Upper lobe of right lung (tissue), 1 donor: ENCODE data around the gene MBNL2. TPM values are rescaled to one million over a fixed set of nuclear protein-coding genes. Genes with fewer than 3 reads are reported as not detected.

ENCODE experiments used
- ATAC-seq: fragments of 200-7000 bp; cut with Tn5 transposase; one replicate; pipeline ENCODE4 v1.9.1; 2020; ENCODE audit warnings: mild to moderate bottlenecking, moderate library complexity
- DNase-seq: peaks from one replicate; pipeline ENCODE4 v3.0.0-alpha.2; 2020
- H3K27ac ChIP-seq: fragments of 200-600 bp; one replicate; pipeline ENCODE4 v1.8.0; 2022
- H3K27me3 ChIP-seq: fragments of 200-600 bp; one replicate; pipeline ENCODE4 v1.8.0; 2022; ENCODE audit warnings: mild to moderate bottlenecking
- H3K36me3 ChIP-seq: fragments of 200-600 bp; one replicate; pipeline ENCODE4 v1.8.0; 2022
- H3K4me1 ChIP-seq: fragments of 200-600 bp; one replicate; pipeline ENCODE4 v1.8.0; 2022
- H3K4me3 ChIP-seq: fragments of 200-600 bp; one replicate; pipeline ENCODE4 v1.8.0; 2022; ENCODE audit warnings: mild to moderate bottlenecking
- H3K9me3 ChIP-seq: fragments of 200-600 bp; one replicate; pipeline ENCODE4 v1.8.0; 2022
- intact Hi-C: fragments of 100-400 bp; cut with DNase I; formaldehyde crosslinking; loops from one replicate; pipeline ENCODE4 v1.11.0; 2022
- total RNA-seq: library from RNA; stranded (reverse); fragmentation: NEBNext Ultra II Directional; extraction: Animal tissue kit (Norgen Biotek cat#: 25700); gene quantifications from one replicate; pipeline ENCODE4 v1.2.1, GENCODE V29; 2021
- TF ChIP-seq, protein P1 (sequence below): fragments of 200-600 bp; IDR thresholded peaks from one replicate; pipeline ENCODE4 v1.8.0; 2022; ENCODE audit warnings: antibody characterized with exemption
- donor health status: DM: no; HTN: yes; CAD: no; lungs with severe emphysema.

MBNL2 gene
- total RNA-seq, 1 donor from 2014 or later: 60.6 TPM

- TF ChIP-seq, protein P1, sequence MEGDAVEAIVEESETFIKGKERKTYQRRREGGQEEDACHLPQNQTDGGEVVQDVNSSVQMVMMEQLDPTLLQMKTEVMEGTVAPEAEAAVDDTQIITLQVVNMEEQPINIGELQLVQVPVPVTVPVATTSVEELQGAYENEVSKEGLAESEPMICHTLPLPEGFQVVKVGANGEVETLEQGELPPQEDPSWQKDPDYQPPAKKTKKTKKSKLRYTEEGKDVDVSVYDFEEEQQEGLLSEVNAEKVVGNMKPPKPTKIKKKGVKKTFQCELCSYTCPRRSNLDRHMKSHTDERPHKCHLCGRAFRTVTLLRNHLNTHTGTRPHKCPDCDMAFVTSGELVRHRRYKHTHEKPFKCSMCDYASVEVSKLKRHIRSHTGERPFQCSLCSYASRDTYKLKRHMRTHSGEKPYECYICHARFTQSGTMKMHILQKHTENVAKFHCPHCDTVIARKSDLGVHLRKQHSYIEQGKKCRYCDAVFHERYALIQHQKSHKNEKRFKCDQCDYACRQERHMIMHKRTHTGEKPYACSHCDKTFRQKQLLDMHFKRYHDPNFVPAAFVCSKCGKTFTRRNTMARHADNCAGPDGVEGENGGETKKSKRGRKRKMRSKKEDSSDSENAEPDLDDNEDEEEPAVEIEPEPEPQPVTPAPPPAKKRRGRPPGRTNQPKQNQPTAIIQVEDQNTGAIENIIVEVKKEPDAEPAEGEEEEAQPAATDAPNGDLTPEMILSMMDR: no peak
- peaks cover 86% of the 10 kb centered on the region for H3K4me1 ChIP-seq
- H3K4me3 ChIP-seq: no peak overlapping the region
Measured at GRCh38 chr13:97239943-97240787, 18.0 kb downstream of the MBNL2 start.

GRCh38 chr13:97240788-97241734 lies 18.9 kb downstream of the MBNL2 start:
- DNase-seq (no peak), ATAC-seq (peak; percentile 6)
- H3K36me3 ChIP-seq: no peaks in the 10 kb centered on the region
- intact Hi-C loops: no loop called here
- TF ChIP-seq, protein P1: no peak
- H3K27ac ChIP-seq: peak overlapping the region; percentile 49
- H3K4me1 ChIP-seq: peaks cover 86% of the 10 kb centered on the region
- H3K4me3 ChIP-seq: no peak overlapping the region
- no peaks in the 10 kb centered on the region for H3K9me3 ChIP-seq
- no peaks in the 10 kb centered on the region for H3K27me3 ChIP-seq

More at GRCh38 chr13:97239943-97240787, 18.0 kb downstream of the MBNL2 start:
- Histone ChIP-seq H3K27ac (peak overlapping the region; percentile 49), H3K9me3 (no peaks in the 10 kb centered on the region), H3K27me3 (no peaks in the 10 kb centered on the region), H3K36me3 (no peaks in the 10 kb centered on the region)
- intact Hi-C loops: no loop called here
- ATAC-seq: no peak
- DNase-seq: no peak

- no peaks in the 10 kb centered on the region for H3K27me3 ChIP-seq
- H3K4me1 ChIP-seq: peaks cover 84% of the 10 kb centered on the region
- no peak overlapping the region for H3K4me3 ChIP-seq
- no peaks in the 10 kb centered on the region for H3K36me3 ChIP-seq
- peak overlapping the region; percentile 62 for H3K27ac ChIP-seq
- ATAC-seq (peak; percentile 61), DNase-seq (no peak)
- no peaks in the 10 kb centered on the region for H3K9me3 ChIP-seq
- intact Hi-C loops: no loop called here
- TF ChIP-seq, protein P1: no peak
Measured at GRCh38 chr13:97241761-97242160, 19.6 kb downstream of the MBNL2 start.

- peak; percentile 40 for ATAC-seq
Measured at GRCh38 chr13:97242755-97243497, 20.8 kb downstream of the MBNL2 start.

More at GRCh38 chr13:97242755-97243497, 20.8 kb downstream of the MBNL2 start:
- Histone ChIP-seq H3K4me3 (no peak overlapping the region), H3K27me3 (no peaks in the 10 kb centered on the region), H3K9me3 (no peaks in the 10 kb centered on the region), H3K4me1 (peaks cover 83% of the 10 kb centered on the region), H3K27ac (peak overlapping the region; percentile 62), H3K36me3 (no peaks in the 10 kb centered on the region)
- TF ChIP-seq, protein P1: no peak
- DNase-seq: no peak
- intact Hi-C loops: no loop called here
